Measurements from ENCODE around the gene GON7.
"Not testable (repeated sequence)": the region's sequence is repeated elsewhere in the genome, so short reads cannot be mapped to it uniquely, and the experiment has no call there.

GON7 gene

DNA sequence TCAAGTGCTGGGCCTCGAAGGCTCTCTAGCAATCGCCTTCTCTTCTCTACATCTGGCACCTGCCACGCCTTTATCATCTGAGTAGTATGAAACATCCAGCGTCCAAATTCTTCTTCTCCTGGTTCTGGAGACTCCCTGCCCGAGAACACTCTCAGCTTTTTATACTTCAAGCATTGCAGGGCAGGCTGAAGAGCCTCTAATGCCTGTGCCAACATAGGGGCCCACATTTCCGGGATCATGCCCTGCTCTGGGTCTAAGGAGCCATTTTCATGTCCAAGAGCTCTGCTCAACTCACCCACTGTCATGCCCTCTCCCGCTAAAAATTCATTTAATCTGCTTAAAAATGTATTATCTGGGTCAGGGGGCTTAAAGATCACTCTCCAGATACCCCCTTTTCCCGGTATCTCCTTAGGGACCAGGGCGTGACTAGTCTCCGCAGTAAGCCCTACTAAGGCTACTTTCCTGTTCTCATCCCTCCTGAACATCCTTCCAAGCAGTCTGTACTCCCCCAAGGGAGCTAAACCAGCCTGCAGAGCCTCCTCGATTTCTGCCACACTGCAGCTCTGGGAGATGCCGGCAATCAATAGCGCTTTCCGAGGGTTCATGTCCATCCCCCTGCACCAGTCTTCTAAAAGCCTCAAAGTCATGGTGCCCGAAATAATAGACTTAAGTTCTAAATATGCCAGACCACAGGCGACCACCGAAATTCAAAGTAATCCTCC lies 23.1 kb downstream of the GON7 start:
- no peaks in the 10 kb centered on the region for H3K27me3 ChIP-seq (ENCODE audit: insufficient read depth, poor library complexity, severe bottlenecking)
- peak overlapping the region; percentile 97 for H3K4me3 ChIP-seq (replicated peaks; ENCODE audit: insufficient read depth, low read length)
- peak overlapping the region; percentile 86 for H3K27ac ChIP-seq (replicated peaks)
- no peak for DNase-seq (ENCODE audit: low read depth in 1 of 2, low spot score in 1 of 2)
- no peak for TF ChIP-seq SPI1 (IDR thresholded peaks at IDR 0.05; ENCODE audit: borderline replicate concordance, low read depth)

DNA sequence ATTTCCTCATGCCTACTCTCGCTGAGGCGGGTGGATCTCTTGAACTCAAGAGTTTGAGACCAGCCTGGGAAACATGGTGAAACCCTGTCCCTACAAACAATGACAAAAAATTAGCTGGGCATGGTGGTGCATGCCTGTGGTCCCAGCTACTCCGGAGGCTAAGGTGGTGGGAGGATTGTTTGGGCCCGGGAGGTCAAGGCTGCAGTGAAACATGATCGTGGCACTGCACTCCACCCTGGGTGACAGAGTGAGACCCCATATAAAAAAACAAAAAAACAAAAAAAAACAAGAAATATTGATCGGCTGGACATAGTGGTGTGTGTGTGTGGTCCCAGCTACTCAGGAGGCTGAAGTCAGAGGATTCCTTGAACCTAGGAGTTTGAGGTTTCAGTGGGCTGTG lies 31.4 kb downstream of the GON7 start:
- TF ChIP-seq, protein P1, sequence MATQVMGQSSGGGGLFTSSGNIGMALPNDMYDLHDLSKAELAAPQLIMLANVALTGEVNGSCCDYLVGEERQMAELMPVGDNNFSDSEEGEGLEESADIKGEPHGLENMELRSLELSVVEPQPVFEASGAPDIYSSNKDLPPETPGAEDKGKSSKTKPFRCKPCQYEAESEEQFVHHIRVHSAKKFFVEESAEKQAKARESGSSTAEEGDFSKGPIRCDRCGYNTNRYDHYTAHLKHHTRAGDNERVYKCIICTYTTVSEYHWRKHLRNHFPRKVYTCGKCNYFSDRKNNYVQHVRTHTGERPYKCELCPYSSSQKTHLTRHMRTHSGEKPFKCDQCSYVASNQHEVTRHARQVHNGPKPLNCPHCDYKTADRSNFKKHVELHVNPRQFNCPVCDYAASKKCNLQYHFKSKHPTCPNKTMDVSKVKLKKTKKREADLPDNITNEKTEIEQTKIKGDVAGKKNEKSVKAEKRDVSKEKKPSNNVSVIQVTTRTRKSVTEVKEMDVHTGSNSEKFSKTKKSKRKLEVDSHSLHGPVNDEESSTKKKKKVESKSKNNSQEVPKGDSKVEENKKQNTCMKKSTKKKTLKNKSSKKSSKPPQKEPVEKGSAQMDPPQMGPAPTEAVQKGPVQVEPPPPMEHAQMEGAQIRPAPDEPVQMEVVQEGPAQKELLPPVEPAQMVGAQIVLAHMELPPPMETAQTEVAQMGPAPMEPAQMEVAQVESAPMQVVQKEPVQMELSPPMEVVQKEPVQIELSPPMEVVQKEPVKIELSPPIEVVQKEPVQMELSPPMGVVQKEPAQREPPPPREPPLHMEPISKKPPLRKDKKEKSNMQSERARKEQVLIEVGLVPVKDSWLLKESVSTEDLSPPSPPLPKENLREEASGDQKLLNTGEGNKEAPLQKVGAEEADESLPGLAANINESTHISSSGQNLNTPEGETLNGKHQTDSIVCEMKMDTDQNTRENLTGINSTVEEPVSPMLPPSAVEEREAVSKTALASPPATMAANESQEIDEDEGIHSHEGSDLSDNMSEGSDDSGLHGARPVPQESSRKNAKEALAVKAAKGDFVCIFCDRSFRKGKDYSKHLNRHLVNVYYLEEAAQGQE (IDR thresholded peaks at IDR 0.05; ENCODE audit: insufficient replicate concordance, low read depth) = no peak
- TF ChIP-seq CTCF (IDR thresholded peaks at IDR 0.05; ENCODE audit: insufficient read depth, low read length) (no peak), GABPA (IDR thresholded peaks at IDR 0.05; ENCODE audit: low read depth) (no peak)
- DNase-seq (ENCODE audit: low read depth in 1 of 2, low spot score in 1 of 2) = no peak
- Histone ChIP-seq H3K4me3 (replicated peaks; ENCODE audit: insufficient read depth, low read length) (no peak overlapping the region), H3K27me3 (ENCODE audit: insufficient read depth, poor library complexity, severe bottlenecking) (no peaks in the 10 kb centered on the region), H3K27ac (replicated peaks) (no peak overlapping the region)

DNA sequence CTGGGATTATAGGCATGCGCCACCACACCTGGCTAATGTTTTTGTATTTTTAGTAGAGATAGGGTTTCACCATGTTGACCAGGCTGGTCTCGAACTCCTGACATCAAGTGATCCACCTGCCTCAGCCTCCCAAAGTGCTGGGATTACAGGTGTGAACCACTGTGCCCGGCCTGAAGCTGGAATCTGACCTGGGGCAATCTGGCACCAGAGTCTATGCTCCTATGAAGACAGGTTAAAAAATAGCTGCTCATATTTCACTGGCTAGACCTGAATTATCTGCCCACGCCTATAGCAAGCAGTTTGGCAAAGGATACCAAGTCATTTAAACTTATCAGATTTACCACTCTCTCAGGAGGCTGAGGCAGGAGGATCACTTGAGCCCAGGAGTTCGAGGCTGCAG lies 32.1 kb downstream of the GON7 start:
- DNase-seq (ENCODE audit: low read depth in 1 of 2, low spot score in 1 of 2); H3K27me3 ChIP-seq (ENCODE audit: insufficient read depth, poor library complexity, severe bottlenecking); H3K27ac ChIP-seq (replicated peaks); H3K4me3 ChIP-seq (replicated peaks; ENCODE audit: insufficient read depth, low read length): not testable (repeated sequence)

DNA sequence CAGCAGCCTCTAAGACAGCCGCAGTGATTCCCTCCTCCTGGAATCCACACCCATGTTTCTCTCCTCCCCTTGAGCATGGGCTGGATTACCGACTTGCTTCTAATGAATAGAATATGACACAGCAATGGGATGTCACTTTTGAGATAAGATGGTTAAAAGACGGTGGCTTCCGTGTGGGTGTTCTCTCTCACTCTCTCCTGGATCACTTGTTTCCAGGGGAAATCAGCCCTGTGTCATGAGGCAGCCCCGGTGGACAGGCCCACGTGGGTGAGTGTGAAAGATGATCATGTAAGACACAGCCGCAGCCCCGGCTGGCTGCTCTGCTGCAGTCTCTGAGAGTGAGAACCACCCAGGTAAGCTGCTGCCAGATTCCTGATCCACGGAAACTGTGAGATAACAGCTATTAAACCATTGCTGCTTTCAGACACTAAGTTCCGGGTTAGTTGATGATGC lies 32.9 kb downstream of the GON7 start:
- Histone ChIP-seq H3K27me3 (ENCODE audit: insufficient read depth, poor library complexity, severe bottlenecking) (no peaks in the 10 kb centered on the region), H3K4me3 (replicated peaks; ENCODE audit: insufficient read depth, low read length) (no peak overlapping the region), H3K27ac (replicated peaks) (no peak overlapping the region)
- TF ChIP-seq, protein P1 (IDR thresholded peaks at IDR 0.05; ENCODE audit: insufficient replicate concordance, low read depth) = no peak
- no peak for TF ChIP-seq GABPA (IDR thresholded peaks at IDR 0.05; ENCODE audit: low read depth)
- no peak for TF ChIP-seq POLR2AphosphoS5 (IDR thresholded peaks at IDR 0.05; ENCODE audit: low read depth)
- no peak for DNase-seq (ENCODE audit: low read depth in 1 of 2, low spot score in 1 of 2)

DNA sequence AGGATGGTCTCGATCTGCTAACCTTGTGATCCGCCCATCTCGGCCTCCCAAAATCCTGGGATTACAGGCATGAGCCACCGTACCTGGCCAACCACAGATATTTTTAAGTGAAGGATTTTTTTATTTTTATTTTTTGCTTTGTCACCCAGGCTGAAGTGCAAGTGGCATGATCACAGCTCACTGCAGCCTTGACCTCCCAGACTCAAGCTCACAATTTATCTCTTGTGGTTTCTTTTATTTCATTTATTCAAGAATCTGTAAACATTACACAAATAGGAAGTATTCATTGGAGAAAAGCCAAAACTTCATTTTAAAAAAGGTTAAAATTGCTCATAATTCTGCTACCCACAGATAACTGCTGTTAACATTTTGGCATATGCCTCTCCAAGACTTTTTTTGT lies 35.5 kb downstream of the GON7 start:
- H3K4me3 ChIP-seq (replicated peaks; ENCODE audit: insufficient read depth, low read length) = no peak overlapping the region
- DNase-seq (ENCODE audit: low read depth in 1 of 2, low spot score in 1 of 2) = no peak
- TF ChIP-seq POLR2AphosphoS5 (IDR thresholded peaks at IDR 0.05; ENCODE audit: low read depth) (no peak), CTCF (IDR thresholded peaks at IDR 0.05; ENCODE audit: insufficient read depth, low read length) (no peak), SPI1 (IDR thresholded peaks at IDR 0.05; ENCODE audit: borderline replicate concordance, low read depth) (no peak), GABPA (IDR thresholded peaks at IDR 0.05; ENCODE audit: low read depth) (no peak)
- TF ChIP-seq, protein P1 (IDR thresholded peaks at IDR 0.05; ENCODE audit: insufficient replicate concordance, low read depth) = no peak
- no peaks in the 10 kb centered on the region for H3K27me3 ChIP-seq (ENCODE audit: insufficient read depth, poor library complexity, severe bottlenecking)
- H3K27ac ChIP-seq (replicated peaks) = no peak overlapping the region

GRCh38 chr14:93170141-93170540 lies 36.7 kb downstream of the GON7 start:
- not testable (repeated sequence) for H3K27ac ChIP-seq (replicated peaks); H3K4me3 ChIP-seq (replicated peaks; ENCODE audit: insufficient read depth, low read length); DNase-seq (ENCODE audit: low read depth in 1 of 2, low spot score in 1 of 2); H3K27me3 ChIP-seq (ENCODE audit: insufficient read depth, poor library complexity, severe bottlenecking)

- H3K27me3 ChIP-seq (ENCODE audit: insufficient read depth, poor library complexity, severe bottlenecking); DNase-seq (ENCODE audit: low read depth in 1 of 2, low spot score in 1 of 2); H3K4me3 ChIP-seq (replicated peaks; ENCODE audit: insufficient read depth, low read length); H3K27ac ChIP-seq (replicated peaks): not testable (repeated sequence)
Measured at GRCh38 chr14:93169619-93170018, 37.2 kb downstream of the GON7 start.

Data from HL-60 (cell line).